Keratinocyte (primary cell): ENCODE measurements around the gene LFNG. TPM values are rescaled to one million over a fixed set of nuclear protein-coding genes. Genes with fewer than 3 reads are reported as not detected.

Source experiments
- DNase-seq: peaks from one replicate; pipeline ENCODE4 v3.0.0-alpha.2; 2011; ENCODE audit warnings: low read depth, missing footprints, low spot score
- FAIRE-seq: peaks from 2 replicates; lab custom pipeline; 2011; peaks lifted over from hg19 to GRCh38; lab: Jason Lieb, UNC
- H2AFZ ChIP-seq: 2 replicates; pipeline ENCODE4 v1.6.0; 2012; ENCODE audit warnings: low read length, control low read depth, inconsistent platforms; ENCODE audit not compliant: control insufficient read depth
- H3K27ac ChIP-seq: 2 replicates; pipeline ENCODE4 v1.5.1; 2011; ENCODE audit warnings: low read length; ENCODE audit not compliant: control insufficient read depth, insufficient read depth
- H3K27me3 ChIP-seq: 3 replicates; pipeline ENCODE4 v1.6.0; 2011; ENCODE audit warnings: low read length; ENCODE audit not compliant: control insufficient read depth, insufficient read depth; ENCODE audit errors: extremely low read depth
- H3K36me3 ChIP-seq, 2 experiments: 2 replicates in 1 of 2; 3 replicates in 1 of 2; pipeline ENCODE4 v1.5.1; 2011; ENCODE audit warnings: low read length in 2 of 2, mild to moderate bottlenecking in 1 of 2; ENCODE audit not compliant: control insufficient read depth in 2 of 2, insufficient read depth in 2 of 2; ENCODE audit errors: extremely low read depth in 1 of 2
- H3K4me1 ChIP-seq: 3 replicates; pipeline ENCODE4 v1.5.1; 2011; ENCODE audit warnings: low read length; ENCODE audit not compliant: control insufficient read depth, insufficient read depth; ENCODE audit errors: extremely low read depth
- H3K4me2 ChIP-seq: 3 replicates; pipeline ENCODE4 v1.6.0; 2011; ENCODE audit warnings: low read depth, low read length; ENCODE audit not compliant: control insufficient read depth, insufficient read depth; ENCODE audit errors: extremely low read depth
- H3K4me3 ChIP-seq, 3 experiments: fragments of 200-600 bp in 1 of 3; sonication (generic) in 1 of 3; 2 replicates in 2 of 3; 3 replicates in 1 of 3; pipeline ENCODE4 v1.5.1; 2011 to 2016; ENCODE audit warnings: low read length in 3 of 3, mild to moderate bottlenecking in 3 of 3, control low read depth in 2 of 3, inconsistent platforms in 1 of 3, low read depth in 1 of 3, mixed read lengths in 1 of 3, mixed run types in 1 of 3, moderate library complexity in 1 of 3; ENCODE audit not compliant: control insufficient read depth in 2 of 3, insufficient read depth in 2 of 3; ENCODE audit errors: extremely low read depth in 1 of 3
- H3K79me2 ChIP-seq: 2 replicates; pipeline ENCODE4 v1.6.0; 2012; ENCODE audit warnings: low read length; ENCODE audit not compliant: control insufficient read depth, insufficient read depth
- H3K9ac ChIP-seq: 3 replicates; pipeline ENCODE4 v1.6.0; 2011; ENCODE audit warnings: low read length; ENCODE audit not compliant: control insufficient read depth, insufficient read depth; ENCODE audit errors: extremely low read depth
- H3K9me1 ChIP-seq: 3 replicates; pipeline ENCODE4 v1.6.0; 2011; ENCODE audit warnings: low read length; ENCODE audit not compliant: control insufficient read depth, insufficient read depth; ENCODE audit errors: extremely low read depth
- H3K9me3 ChIP-seq: 2 replicates; pipeline ENCODE4 v1.5.1; 2012; ENCODE audit warnings: low read depth, low read length; ENCODE audit not compliant: control insufficient read depth
- H4K20me1 ChIP-seq: 3 replicates; pipeline ENCODE4 v1.6.0; 2011; ENCODE audit warnings: low read length; ENCODE audit not compliant: control insufficient read depth, insufficient read depth; ENCODE audit errors: extremely low read depth
- CTCF ChIP-seq, 3 experiments: IDR thresholded peaks in 1 of 3; conservative IDR thresholded peaks in 1 of 3; optimal IDR thresholded peaks in 1 of 3; 2 replicates in 2 of 3; 3 replicates in 1 of 3; pipeline versions ENCODE3 to v1.5.1; 2011; ENCODE audit warnings: low read length in 3 of 3, mild to moderate bottlenecking in 3 of 3, moderate library complexity in 2 of 3, control low read depth in 1 of 3, inconsistent platforms in 1 of 3; ENCODE audit not compliant: insufficient read depth in 2 of 3; ENCODE audit errors: extremely low read depth in 1 of 3
- EZH2 ChIP-seq: IDR thresholded peaks from one replicate; pipeline ENCODE4 v1.6.1; 2012; ENCODE audit warnings: inconsistent platforms, mild to moderate bottlenecking, low read length, moderate library complexity
- dilution Hi-C: fragments of 300-500 bp; cut with MboI; formaldehyde crosslinking; loops from one replicate; pipeline ENCODE4 v1.7.0; 2020; ENCODE audit warnings: low sequenced_read_pairs; ENCODE audit not compliant: extremely low pct_ligation_motif_present
- polyA plus RNA-seq, 5 experiments: library from polyadenylated mRNA; depleted of rRNA in 3 of 5; stranded (reverse) in 3 of 5; stranded (forward) in 1 of 5; unstranded in 1 of 5; fragments of >200 nt; gene quantifications; 1 replicate in 1 of 5; 2 replicates in 3 of 5; 3 replicates in 1 of 5; pipeline versions ENCODE4 v1.2.1 to v1.2.3, GENCODE V29; 2011 to 2012; ENCODE audit warnings: missing spikeins in 2 of 5, low read depth in 1 of 5, low replicate concordance in 1 of 5

Gene LFNG
- polyA plus RNA-seq, 1 donor (not counting 4 experiments of a cell fraction or from before 2014, with no cell fraction given): 17.7 TPM

GRCh38 chr7:2545746-2546425 lies 26.3 kb downstream of the LFNG start:
- no peak for DNase-seq
- Histone ChIP-seq H2AFZ (no peak overlapping the region), H3K36me3 (peaks cover 15 to 20% of the 10 kb centered on the region in 2 experiments), H4K20me1 (no peaks in the 10 kb centered on the region), H3K9me1 (no peaks in the 10 kb centered on the region), H3K9ac (no peak overlapping the region), H3K4me1 (no peaks in the 10 kb centered on the region), H3K4me2 (no peak overlapping the region), H3K79me2 (no peaks in the 10 kb centered on the region), H3K27me3 (no peaks in the 10 kb centered on the region), H3K4me3 (no peak overlapping the region), H3K9me3 (no peaks in the 10 kb centered on the region), H3K27ac (no peak overlapping the region)
- no peak for FAIRE-seq
- TF ChIP-seq EZH2 (no peak), CTCF (optimal IDR thresholded peaks at IDR 0.05 in 1 of 3, IDR thresholded peaks at IDR 0.05 in 1 of 3, conservative IDR thresholded peaks at IDR 0.05 in 1 of 3; ENCODE audit: extremely low read depth in 1 of 3, insufficient read depth in 2 of 3, low read length in 3 of 3) (no peak)
- dilution Hi-C loops: no loop called here

GRCh38 chr7:2546776-2547586 lies 27.4 kb downstream of the LFNG start:
- Histone ChIP-seq H3K27ac (no peak overlapping the region), H3K79me2 (peaks cover 3% of the 10 kb centered on the region), H3K9me3 (no peaks in the 10 kb centered on the region), H3K4me3 (no peak overlapping the region), H3K9ac (no peak overlapping the region), H4K20me1 (no peaks in the 10 kb centered on the region), H3K27me3 (no peaks in the 10 kb centered on the region), H3K36me3 (peaks cover 15 to 22% of the 10 kb centered on the region in 2 experiments), H2AFZ (no peak overlapping the region), H3K4me1 (no peaks in the 10 kb centered on the region), H3K4me2 (no peak overlapping the region), H3K9me1 (no peaks in the 10 kb centered on the region)
- FAIRE-seq: no peak
- TF ChIP-seq CTCF (optimal IDR thresholded peaks at IDR 0.05 in 1 of 3, IDR thresholded peaks at IDR 0.05 in 1 of 3, conservative IDR thresholded peaks at IDR 0.05 in 1 of 3; ENCODE audit: extremely low read depth in 1 of 3, insufficient read depth in 2 of 3, low read length in 3 of 3): no peak
- no peak for TF ChIP-seq EZH2
- no peak for DNase-seq
- dilution Hi-C loops: no loop called here
